ENCODE data around the gene PHETA1. TPM values are rescaled to one million over a fixed set of nuclear protein-coding genes. Genes with fewer than 3 reads are reported as not detected.

PHETA1 gene
- total RNA-seq, 2 donors from 2014 or later: 11.5 to 13.4 TPM

- no peaks in the 10 kb centered on the region for H3K36me3 ChIP-seq
- H3K27ac ChIP-seq: no peak overlapping the region
- no peak overlapping the region for H3K4me3 ChIP-seq
These were observed 34.4 kb downstream of the PHETA1 start for GRCh38 chr12:111334393-111334915.

GRCh38 chr12:111330800-111331752 is 37.8 kb downstream of the PHETA1 start:
- Histone ChIP-seq H3K36me3 (no peaks in the 10 kb centered on the region), H3K27me3 (no peaks in the 10 kb centered on the region), H3K27ac (no peak overlapping the region), H3K4me3 (no peak overlapping the region), H3K9me3 (no peaks in the 10 kb centered on the region), H3K4me1 (no peaks in the 10 kb centered on the region)
- TF ChIP-seq, protein P1, sequence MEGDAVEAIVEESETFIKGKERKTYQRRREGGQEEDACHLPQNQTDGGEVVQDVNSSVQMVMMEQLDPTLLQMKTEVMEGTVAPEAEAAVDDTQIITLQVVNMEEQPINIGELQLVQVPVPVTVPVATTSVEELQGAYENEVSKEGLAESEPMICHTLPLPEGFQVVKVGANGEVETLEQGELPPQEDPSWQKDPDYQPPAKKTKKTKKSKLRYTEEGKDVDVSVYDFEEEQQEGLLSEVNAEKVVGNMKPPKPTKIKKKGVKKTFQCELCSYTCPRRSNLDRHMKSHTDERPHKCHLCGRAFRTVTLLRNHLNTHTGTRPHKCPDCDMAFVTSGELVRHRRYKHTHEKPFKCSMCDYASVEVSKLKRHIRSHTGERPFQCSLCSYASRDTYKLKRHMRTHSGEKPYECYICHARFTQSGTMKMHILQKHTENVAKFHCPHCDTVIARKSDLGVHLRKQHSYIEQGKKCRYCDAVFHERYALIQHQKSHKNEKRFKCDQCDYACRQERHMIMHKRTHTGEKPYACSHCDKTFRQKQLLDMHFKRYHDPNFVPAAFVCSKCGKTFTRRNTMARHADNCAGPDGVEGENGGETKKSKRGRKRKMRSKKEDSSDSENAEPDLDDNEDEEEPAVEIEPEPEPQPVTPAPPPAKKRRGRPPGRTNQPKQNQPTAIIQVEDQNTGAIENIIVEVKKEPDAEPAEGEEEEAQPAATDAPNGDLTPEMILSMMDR (IDR thresholded peaks at IDR 0.05): peak; percentile 30 to 53
- DNase-seq (ENCODE audit: low spot score): no peak

More at GRCh38 chr12:111334393-111334915, 34.4 kb downstream of the PHETA1 start:
- no peak for DNase-seq (ENCODE audit: low spot score)
- Histone ChIP-seq H3K4me1 (no peaks in the 10 kb centered on the region), H3K9me3 (no peaks in the 10 kb centered on the region), H3K27me3 (no peaks in the 10 kb centered on the region)
- TF ChIP-seq, protein P1 (IDR thresholded peaks at IDR 0.05): no peak

GRCh38 chr12:111328138-111328537 is 40.8 kb downstream of the PHETA1 start:
- no peak for DNase-seq (ENCODE audit: low spot score)
- no peak overlapping the region for H3K4me3 ChIP-seq
- TF ChIP-seq, protein P1 (IDR thresholded peaks at IDR 0.05): no peak
- H3K27me3 ChIP-seq: no peaks in the 10 kb centered on the region
- no peak overlapping the region for H3K27ac ChIP-seq
- no peaks in the 10 kb centered on the region for H3K36me3 ChIP-seq
- no peaks in the 10 kb centered on the region for H3K4me1 ChIP-seq
- no peaks in the 10 kb centered on the region for H3K9me3 ChIP-seq

GRCh38 chr12:111327474-111327873 is 41.4 kb downstream of the PHETA1 start:
- Histone ChIP-seq H3K4me3 (no peak overlapping the region), H3K27me3 (no peaks in the 10 kb centered on the region), H3K27ac (no peak overlapping the region), H3K9me3 (no peaks in the 10 kb centered on the region), H3K4me1 (no peaks in the 10 kb centered on the region), H3K36me3 (no peaks in the 10 kb centered on the region)
- TF ChIP-seq, protein P1 (IDR thresholded peaks at IDR 0.05): no peak
- DNase-seq (ENCODE audit: low spot score): no peak

- no peak overlapping the region for H3K4me3 ChIP-seq
- H3K9me3 ChIP-seq: no peaks in the 10 kb centered on the region
- TF ChIP-seq, protein P1 (IDR thresholded peaks at IDR 0.05): no peak
- DNase-seq (ENCODE audit: low spot score): no peak
- no peak overlapping the region for H3K27ac ChIP-seq
- H3K4me1 ChIP-seq: no peaks in the 10 kb centered on the region
- no peaks in the 10 kb centered on the region for H3K27me3 ChIP-seq
- no peaks in the 10 kb centered on the region for H3K36me3 ChIP-seq
These were observed 46.3 kb downstream of the PHETA1 start for GRCh38 chr12:111322336-111323250.
